Common myeloid progenitor, CD34-positive (primary cell): ENCODE results near the gene UGCG.

Experiments
- CTCF ChIA-PET: fragments of 350-600 bp; sonication (Branson Sonifier 250); formaldehyde crosslinking; loops from one replicate; lab custom pipeline; 2021; ENCODE audit warnings: antibody characterized with exemption; lab: Charles Lee
- POLR2A ChIA-PET: fragments of 350-600 bp; sonication (Branson Sonifier 250); formaldehyde crosslinking; loops from one replicate; lab custom pipeline; 2021; ENCODE audit warnings: antibody characterized with exemption; lab: Charles Lee
- DNase-seq, 3 donors: peaks; one replicate each; pipeline versions ENCODE4 v3.0.0 to v3.0.0-alpha.2; 2013
- H3K27ac ChIP-seq, 2 experiments: 1 replicate in 1 of 2; 2 replicates in 1 of 2; pipeline ENCODE4 v1.7.0; 2013; ENCODE audit warnings: inconsistent platforms in 2 of 2, low read length in 2 of 2, mild to moderate bottlenecking in 2 of 2, low read depth in 1 of 2, moderate library complexity in 1 of 2; ENCODE audit not compliant: severe bottlenecking in 2 of 2, insufficient read depth in 1 of 2, poor library complexity in 1 of 2
- H3K27me3 ChIP-seq, 5 experiments: replicated peaks in 2 of 5; 1 replicate in 3 of 5; 2 replicates in 2 of 5; pipeline versions ENCODE4 v1.6.1 to v1.7.0; 2013; ENCODE audit warnings: low read length in 4 of 5, mild to moderate bottlenecking in 2 of 5, moderate library complexity in 2 of 5, inconsistent platforms in 1 of 5; ENCODE audit not compliant: insufficient read depth in 5 of 5, control insufficient read depth in 4 of 5
- H3K36me3 ChIP-seq, 4 experiments: 1 replicate in 2 of 4; 2 replicates in 2 of 4; pipeline versions ENCODE4 v1.6.1 to v1.7.0; 2013; ENCODE audit warnings: low read length in 3 of 4, control low read depth in 1 of 4, mild to moderate bottlenecking in 1 of 4; ENCODE audit not compliant: control insufficient read depth in 4 of 4, insufficient read depth in 4 of 4
- H3K4me1 ChIP-seq, 4 experiments: 1 replicate in 3 of 4; 2 replicates in 1 of 4; pipeline versions ENCODE4 v1.6.1 to v1.7.1; 2013; ENCODE audit warnings: low read length in 3 of 4, mild to moderate bottlenecking in 3 of 4, control low read depth in 1 of 4, inconsistent platforms in 1 of 4, moderate library complexity in 1 of 4; ENCODE audit not compliant: control insufficient read depth in 4 of 4, insufficient read depth in 4 of 4; ENCODE audit errors: control extremely low read depth in 1 of 4
- H3K4me3 ChIP-seq, 7 experiments: 1 replicate in 4 of 7; 2 replicates in 3 of 7; pipeline versions ENCODE4 v1.5.1 to v1.7.0; 2013; ENCODE audit warnings: mild to moderate bottlenecking in 7 of 7, low read length in 6 of 7, moderate library complexity in 6 of 7, inconsistent platforms in 2 of 7, low read depth in 2 of 7, control low read depth in 1 of 7; ENCODE audit not compliant: insufficient read depth in 4 of 7, control insufficient read depth in 1 of 7; ENCODE audit errors: extremely low read depth in 1 of 7
- H3K9me3 ChIP-seq, 5 experiments: 1 replicate in 4 of 5; 2 replicates in 1 of 5; pipeline versions ENCODE4 v1.6.1 to v1.7.1; 2013; ENCODE audit warnings: low read length in 4 of 5, mild to moderate bottlenecking in 2 of 5, inconsistent platforms in 1 of 5, low read depth in 1 of 5, moderate library complexity in 1 of 5; ENCODE audit not compliant: control insufficient read depth in 4 of 5, insufficient read depth in 2 of 5; ENCODE audit errors: control extremely low read depth in 1 of 5
- WGBS: methylation state at CpG from one replicate; pipeline ENCODE4 v1.1.5; 2013; ENCODE audit not compliant: insufficient coverage; 5-methylcytosine and 5-hydroxymethylcytosine counted together

Gene UGCG

DNA sequence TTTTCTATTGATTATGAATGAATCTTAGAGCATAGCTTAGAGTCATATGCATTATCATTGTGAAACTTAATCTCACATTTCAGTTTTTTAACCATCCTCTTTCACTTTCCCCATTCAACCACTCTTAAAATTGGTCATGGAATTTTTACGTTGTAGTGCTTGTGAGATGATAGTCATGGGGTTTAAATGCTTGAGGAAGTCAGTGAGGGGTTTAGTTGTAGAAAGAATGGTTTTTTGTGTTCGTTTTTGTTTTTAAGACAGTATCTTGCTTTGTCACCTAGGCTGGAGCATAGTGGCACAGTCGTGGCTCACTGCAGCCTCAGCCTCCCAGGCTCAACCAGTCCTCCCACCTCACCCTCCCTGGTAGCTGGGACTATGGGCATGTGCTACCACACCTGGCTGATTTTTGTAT, 19.6 kb downstream of the UGCG start:
- no peak overlapping the region for H3K4me3 ChIP-seq
- DNase-seq, result no peak
- H3K4me1 ChIP-seq, result no peaks in the 10 kb centered on the region
- H3K9me3 ChIP-seq, result no peaks in the 10 kb centered on the region
- H3K36me3 ChIP-seq, result no peaks in the 10 kb centered on the region
- no peak overlapping the region for H3K27ac ChIP-seq
- WGBS, result no CpG with 5 or more reads among the region's 3 CpGs
- ChIA-PET CTCF (no interaction called here), POLR2A (no interaction called here)
- no peaks in the 10 kb centered on the region for H3K27me3 ChIP-seq

- H3K36me3 ChIP-seq, result no peaks in the 10 kb centered on the region
- ChIA-PET CTCF (interaction anchor here (0.9 kb wide), 1 partner anchor 9 kb away, joined by 3 read pairs; no protein-coding TSS in a partner anchor), POLR2A (no interaction called here)
- DNase-seq, result no peak
- no peaks in the 10 kb centered on the region for H3K4me1 ChIP-seq
- WGBS, result 100% methylated on average over 4 of the region's 5 CpGs
- H3K27me3 ChIP-seq, result no peaks in the 10 kb centered on the region
- no peaks in the 10 kb centered on the region for H3K9me3 ChIP-seq
- no peak overlapping the region for H3K27ac ChIP-seq
- no peak overlapping the region for H3K4me3 ChIP-seq
These were observed 20.6 kb downstream of the UGCG start for GRCh38 chr9:111917201-111917600.

- peaks cover 0 to 2% (median 0%) of the 10 kb centered on the region in 4 experiments for H3K36me3 ChIP-seq
- no peaks in the 10 kb centered on the region for H3K27me3 ChIP-seq
- POLR2A ChIA-PET, result interaction anchor here (0.7 kb wide), 1 partner anchor 370 kb away, joined by 3 read pairs; no protein-coding TSS in a partner anchor
- no peak for DNase-seq
- CTCF ChIA-PET, result no interaction called here
- H3K9me3 ChIP-seq, result no peaks in the 10 kb centered on the region
- H3K27ac ChIP-seq, result no peak overlapping the region
- no peak overlapping the region for H3K4me3 ChIP-seq
- no peaks in the 10 kb centered on the region for H3K4me1 ChIP-seq
- WGBS, result 96% methylated on average over 5 of the region's 9 CpGs
These were observed 21.4 kb downstream of the UGCG start for GRCh38 chr9:111917980-111918379.

DNA sequence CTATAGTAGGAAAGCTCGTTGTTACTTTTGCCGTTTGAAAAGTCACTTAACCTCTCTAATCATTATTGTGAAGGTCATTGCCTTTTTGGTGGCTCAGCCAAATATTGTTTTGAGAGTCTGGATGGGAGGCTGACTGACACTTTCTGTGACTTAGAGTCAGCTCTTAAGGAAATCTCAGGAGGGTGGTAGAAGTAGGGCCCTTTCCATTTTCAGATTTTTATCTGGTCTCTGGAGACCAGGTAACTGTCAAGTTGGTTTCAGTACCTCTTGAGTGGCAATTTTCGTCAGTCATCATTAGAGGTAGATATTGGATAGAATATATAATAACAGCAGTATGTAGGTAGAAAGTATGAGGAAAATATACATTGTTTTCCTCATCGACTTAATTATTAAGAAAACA, 23.3 kb downstream of the UGCG start:
- H3K36me3 ChIP-seq, result peaks cover 0 to 2% (median 0%) of the 10 kb centered on the region in 4 experiments
- H3K9me3 ChIP-seq, result no peaks in the 10 kb centered on the region
- no peaks in the 10 kb centered on the region for H3K27me3 ChIP-seq
- no peak overlapping the region for H3K27ac ChIP-seq
- POLR2A ChIA-PET, result interaction anchor here (0.6 kb wide), 1 partner anchor 325 kb away, joined by 3 read pairs; no protein-coding TSS in a partner anchor
- DNase-seq, result no peak
- WGBS, result 100% methylated on average over 1 of the region's 4 CpGs
- CTCF ChIA-PET, result interaction anchor here (0.9 kb wide), 1 partner anchor 17 kb away, joined by 3 read pairs; no protein-coding TSS in a partner anchor
- no peaks in the 10 kb centered on the region for H3K4me1 ChIP-seq
- H3K4me3 ChIP-seq, result no peak overlapping the region

DNA sequence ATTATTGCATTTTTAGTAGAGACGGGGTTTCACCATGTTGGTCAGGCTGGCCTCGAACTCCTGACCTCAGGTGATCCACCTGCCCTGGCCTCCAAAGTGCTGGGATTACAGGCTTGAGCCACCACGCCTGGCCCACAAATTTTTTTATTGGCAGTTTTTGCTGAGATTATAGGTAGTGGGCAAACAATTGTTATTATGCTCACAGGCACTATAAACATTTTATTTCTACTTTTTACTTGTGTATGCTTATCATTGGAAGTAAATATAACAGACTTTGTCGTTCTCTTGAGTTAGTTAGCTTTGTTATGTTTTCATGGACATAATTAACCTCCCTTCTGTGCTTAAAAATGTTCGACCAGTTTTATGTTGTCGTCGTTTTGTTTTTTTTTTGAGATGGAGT, 23.9 kb downstream of the UGCG start:
- no peaks in the 10 kb centered on the region for H3K9me3 ChIP-seq
- H3K4me3 ChIP-seq, result no peak overlapping the region
- POLR2A ChIA-PET, result no interaction called here
- H3K27me3 ChIP-seq, result no peaks in the 10 kb centered on the region
- 98% methylated on average over 4 of the region's 7 CpGs for WGBS
- H3K36me3 ChIP-seq, result peaks cover 0 to 2% (median 0%) of the 10 kb centered on the region in 4 experiments
- no peak overlapping the region for H3K27ac ChIP-seq
- peaks cover 0 to under 1% (median 0%) of the 10 kb centered on the region in 4 experiments for H3K4me1 ChIP-seq
- no peak for DNase-seq
- CTCF ChIA-PET, result interaction anchor here (0.6 to 0.9 kb wide), 2 partner anchors 16 to 32 kb away, joined by 3 read pairs; no protein-coding TSS in a partner anchor

- H3K27ac ChIP-seq, result no peak overlapping the region
- CTCF ChIA-PET, result no interaction called here
- POLR2A ChIA-PET, result no interaction called here
- H3K27me3 ChIP-seq, result no peaks in the 10 kb centered on the region
- peaks cover 0 to 2% (median 0%) of the 10 kb centered on the region in 4 experiments for H3K36me3 ChIP-seq
- no peak overlapping the region for H3K4me3 ChIP-seq
- H3K4me1 ChIP-seq, result peaks cover 3 to 17% (median 9%) of the 10 kb centered on the region in 4 experiments
- DNase-seq, result no peak
- H3K9me3 ChIP-seq, result no peaks in the 10 kb centered on the region
These were observed 25.9 kb downstream of the UGCG start for GRCh38 chr9:111922324-111923013.

DNA sequence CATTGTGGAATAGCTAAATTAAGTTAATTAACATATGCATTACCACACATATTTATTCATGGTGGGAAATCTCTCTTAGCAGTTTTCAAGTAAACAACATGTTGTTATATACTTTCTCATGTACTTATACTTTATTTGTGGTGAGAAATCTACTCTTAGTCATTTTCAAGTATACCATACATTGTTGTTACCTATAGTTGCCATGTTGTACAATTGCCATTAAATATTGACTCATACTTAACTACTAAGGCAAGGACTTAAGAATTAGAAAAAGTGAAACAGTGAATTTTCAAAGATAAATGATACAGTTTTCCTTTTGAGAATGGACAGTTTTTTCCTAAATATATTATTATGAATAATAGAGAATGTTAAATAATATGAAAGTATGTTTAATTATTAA, 27.7 kb downstream of the UGCG start:
- ChIA-PET POLR2A (no interaction called here), CTCF (no interaction called here)
- no peak for DNase-seq
- Histone ChIP-seq H3K4me3 (no peak overlapping the region), H3K36me3 (peaks cover 0 to 4% (median 0%) of the 10 kb centered on the region in 4 experiments), H3K27ac (no peak overlapping the region), H3K4me1 (peaks cover 3 to 17% (median 9%) of the 10 kb centered on the region in 4 experiments), H3K27me3 (no peaks in the 10 kb centered on the region), H3K9me3 (no peaks in the 10 kb centered on the region)
